ENCODE data around the gene ZNF254.

ZNF254 gene

GRCh38 chr19:24062190-24062589 is 24.8 kb upstream of the ZNF254 start:
- TF ChIP-seq CTCF (IDR thresholded peaks at IDR 0.05; ENCODE audit: extremely low read depth, missing control alignments): no peak
- no peak for DNase-seq (ENCODE audit: low spot score)

- TF ChIP-seq CTCF (IDR thresholded peaks at IDR 0.05; ENCODE audit: extremely low read depth, missing control alignments): no peak
- DNase-seq (ENCODE audit: low spot score): no peak
These were observed 23.7 kb upstream of the ZNF254 start for GRCh38 chr19:24063295-24063694.

GRCh38 chr19:24064175-24064574 is 22.8 kb upstream of the ZNF254 start:
- TF ChIP-seq CTCF (IDR thresholded peaks at IDR 0.05; ENCODE audit: extremely low read depth, missing control alignments): no peak
- DNase-seq (ENCODE audit: low spot score): no peak

- TF ChIP-seq CTCF (IDR thresholded peaks at IDR 0.05; ENCODE audit: extremely low read depth, missing control alignments): no peak
- no peak for DNase-seq (ENCODE audit: low spot score)
These were observed 21.7 kb upstream of the ZNF254 start for GRCh38 chr19:24065243-24065642.

DNA sequence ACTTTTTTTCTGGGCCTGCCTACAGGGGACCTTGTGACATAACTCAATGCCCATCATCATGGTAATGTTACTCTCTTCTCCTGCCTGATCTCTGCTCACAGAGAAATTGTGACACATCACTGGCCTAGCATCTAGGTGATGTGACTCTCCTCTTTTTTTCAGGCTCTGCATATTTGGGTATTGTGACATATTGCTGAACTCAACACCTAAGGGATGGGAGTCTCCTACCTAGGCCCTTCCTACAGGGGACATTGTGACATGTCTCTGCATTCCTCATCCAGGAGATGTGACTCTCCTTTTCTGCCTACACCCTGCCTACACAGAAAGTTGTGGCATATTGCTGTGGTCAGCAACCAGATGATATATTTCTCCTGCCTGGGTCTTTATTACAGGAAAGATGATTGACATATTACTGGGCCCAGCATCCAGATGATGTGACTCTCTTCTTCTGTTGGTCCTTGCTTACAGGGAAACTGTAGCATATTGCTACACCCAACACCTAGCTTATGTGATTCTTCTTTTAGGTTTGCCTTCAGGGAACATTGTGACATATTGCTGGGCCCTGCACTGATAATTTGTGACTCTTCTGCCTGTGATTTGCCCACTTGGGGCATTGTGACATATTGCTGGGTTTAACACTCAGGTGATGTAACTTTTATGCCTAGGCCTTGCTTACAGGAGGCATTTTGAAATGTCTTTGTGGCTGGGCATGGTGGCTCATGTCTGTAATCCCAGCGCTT is 21.0 kb upstream of the ZNF254 start:
- no peak for DNase-seq (ENCODE audit: low spot score)
- no peak for TF ChIP-seq CTCF (IDR thresholded peaks at IDR 0.05; ENCODE audit: extremely low read depth, missing control alignments)

DNA sequence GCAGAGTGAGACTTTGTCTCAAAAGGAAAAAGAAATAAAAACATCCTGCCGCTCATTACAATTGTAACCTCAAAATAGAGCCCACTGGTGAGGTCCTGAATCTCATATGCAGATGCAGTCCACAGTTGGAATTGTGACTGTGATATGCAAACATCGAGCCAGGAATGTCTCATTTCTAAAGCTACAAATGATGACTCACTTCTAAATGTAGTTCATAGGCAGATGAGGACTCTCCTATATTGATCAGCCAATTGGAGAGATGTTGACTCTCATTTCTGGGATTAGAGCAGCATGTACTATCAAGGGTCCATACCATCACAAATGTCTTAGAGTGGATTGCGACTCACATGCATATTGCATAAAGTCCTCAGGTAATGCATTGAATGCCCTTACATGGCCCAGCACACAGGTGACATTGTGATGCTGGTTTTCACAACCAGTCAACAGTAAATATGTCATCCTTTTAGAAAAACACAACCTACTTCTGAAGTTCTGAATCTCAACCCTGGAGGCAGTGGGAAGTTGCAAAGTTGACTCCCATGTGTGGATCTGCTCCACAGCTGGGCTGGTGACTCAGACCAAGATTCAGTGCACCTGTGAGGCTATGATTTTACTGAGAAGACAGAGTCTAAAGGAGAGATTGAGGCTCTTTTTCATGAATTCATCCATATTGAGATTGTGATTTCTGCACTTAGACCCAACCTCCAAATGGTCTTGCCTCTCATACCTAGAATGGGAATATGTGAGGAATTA is 16.9 kb upstream of the ZNF254 start:
- no peak for TF ChIP-seq CTCF (IDR thresholded peaks at IDR 0.05; ENCODE audit: extremely low read depth, missing control alignments)
- DNase-seq (ENCODE audit: low spot score): no peak

DNA sequence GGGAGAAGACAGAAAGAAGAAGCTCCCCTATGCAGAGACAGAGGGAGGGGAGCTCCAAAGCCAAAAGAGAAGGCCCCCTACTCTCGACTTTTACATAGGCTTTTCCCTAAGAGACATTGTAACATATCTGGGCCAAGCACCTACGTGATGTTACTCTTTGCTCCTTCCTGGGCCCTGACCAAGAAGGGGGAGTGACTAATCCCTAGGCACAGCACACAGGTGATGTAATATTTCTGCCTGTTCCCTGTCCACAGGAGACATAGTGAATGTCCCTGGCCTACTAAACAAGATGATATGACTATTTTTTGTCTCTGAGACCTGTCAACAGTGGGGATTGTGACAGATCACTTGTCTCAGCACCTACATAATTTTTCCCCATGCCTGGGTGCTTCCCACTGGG is 15.9 kb upstream of the ZNF254 start:
- DNase-seq (ENCODE audit: low spot score): no peak
- no peak for TF ChIP-seq CTCF (IDR thresholded peaks at IDR 0.05; ENCODE audit: extremely low read depth, missing control alignments)
